22Rv1 (cell line): Measurements from ENCODE around the gene ADGRD1.

Experiments used
- ZFX ChIP-seq: fragments of 450-650 bp; IDR thresholded peaks from 2 replicates; pipeline ENCODE4 v1.6.1; 2017; ENCODE audit warnings: antibody characterized with exemption, borderline replicate concordance
- TF ChIP-seq, protein P1 (sequence below): fragments of 450-650 bp; IDR thresholded peaks from 2 replicates; pipeline ENCODE4 v1.5.1; 2017; ENCODE audit warnings: mild to moderate bottlenecking

DNA sequence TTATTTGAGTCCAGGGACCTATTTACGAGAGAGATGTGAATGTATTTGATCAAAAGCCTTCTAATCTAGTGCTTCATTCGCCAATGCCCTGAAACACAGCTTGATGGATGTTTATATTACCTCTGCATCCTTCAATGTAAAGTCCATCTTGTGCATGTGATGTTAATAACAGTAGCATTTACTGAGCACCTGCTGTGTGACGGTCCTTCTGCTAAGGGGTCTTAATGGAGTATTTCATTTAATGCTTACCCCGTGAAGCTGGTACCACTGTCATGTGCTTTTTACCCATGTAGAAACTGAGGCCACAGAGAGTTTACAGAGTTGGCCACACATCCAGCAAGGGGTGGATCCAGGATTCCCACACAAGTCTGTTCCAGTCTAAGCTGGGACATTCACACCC lies 237.3 kb downstream of the ADGRD1 start:
- TF ChIP-seq, protein P1, sequence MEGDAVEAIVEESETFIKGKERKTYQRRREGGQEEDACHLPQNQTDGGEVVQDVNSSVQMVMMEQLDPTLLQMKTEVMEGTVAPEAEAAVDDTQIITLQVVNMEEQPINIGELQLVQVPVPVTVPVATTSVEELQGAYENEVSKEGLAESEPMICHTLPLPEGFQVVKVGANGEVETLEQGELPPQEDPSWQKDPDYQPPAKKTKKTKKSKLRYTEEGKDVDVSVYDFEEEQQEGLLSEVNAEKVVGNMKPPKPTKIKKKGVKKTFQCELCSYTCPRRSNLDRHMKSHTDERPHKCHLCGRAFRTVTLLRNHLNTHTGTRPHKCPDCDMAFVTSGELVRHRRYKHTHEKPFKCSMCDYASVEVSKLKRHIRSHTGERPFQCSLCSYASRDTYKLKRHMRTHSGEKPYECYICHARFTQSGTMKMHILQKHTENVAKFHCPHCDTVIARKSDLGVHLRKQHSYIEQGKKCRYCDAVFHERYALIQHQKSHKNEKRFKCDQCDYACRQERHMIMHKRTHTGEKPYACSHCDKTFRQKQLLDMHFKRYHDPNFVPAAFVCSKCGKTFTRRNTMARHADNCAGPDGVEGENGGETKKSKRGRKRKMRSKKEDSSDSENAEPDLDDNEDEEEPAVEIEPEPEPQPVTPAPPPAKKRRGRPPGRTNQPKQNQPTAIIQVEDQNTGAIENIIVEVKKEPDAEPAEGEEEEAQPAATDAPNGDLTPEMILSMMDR, result no peak
- no peak for TF ChIP-seq ZFX
